Measurements from ENCODE around the gene CDK9.
"Not testable (repeated sequence)": the region's sequence is repeated elsewhere in the genome, so short reads cannot be mapped to it uniquely, and the experiment has no call there.

Gene CDK9

GRCh38 chr9:127832248-127832647 is 46.4 kb downstream of the CDK9 start:
- no peak for TF ChIP-seq CTCF (IDR thresholded peaks at IDR 0.05; ENCODE audit: borderline replicate concordance, insufficient read depth, low read depth, low read length)
- no peak overlapping the region for H3K4me3 ChIP-seq (ENCODE audit: low read depth, low read length)

GRCh38 chr9:127833555-127833954 is 47.7 kb downstream of the CDK9 start:
- TF ChIP-seq CTCF (IDR thresholded peaks at IDR 0.05; ENCODE audit: borderline replicate concordance, insufficient read depth, low read depth, low read length) = no peak
- H3K4me3 ChIP-seq (ENCODE audit: low read depth, low read length) = no peak overlapping the region

GRCh38 chr9:127835991-127836516 is 50.2 kb downstream of the CDK9 start:
- no peak overlapping the region for H3K4me3 ChIP-seq (ENCODE audit: low read depth, low read length)
- TF ChIP-seq CTCF (IDR thresholded peaks at IDR 0.05; ENCODE audit: borderline replicate concordance, insufficient read depth, low read depth, low read length) = no peak

GRCh38 chr9:127836561-127836960 is 50.7 kb downstream of the CDK9 start:
- H3K4me3 ChIP-seq (ENCODE audit: low read depth, low read length) = not testable (repeated sequence)

GRCh38 chr9:127837346-127837745 is 51.5 kb downstream of the CDK9 start:
- TF ChIP-seq CTCF (IDR thresholded peaks at IDR 0.05; ENCODE audit: borderline replicate concordance, insufficient read depth, low read depth, low read length) = no peak

GRCh38 chr9:127838375-127839078 is 52.7 kb downstream of the CDK9 start:
- no peak overlapping the region for H3K4me3 ChIP-seq (ENCODE audit: low read depth, low read length)
- TF ChIP-seq CTCF (IDR thresholded peaks at IDR 0.05; ENCODE audit: borderline replicate concordance, insufficient read depth, low read depth, low read length) = no peak

More at GRCh38 chr9:127837346-127837745, 51.5 kb downstream of the CDK9 start:
- H3K4me3 ChIP-seq (ENCODE audit: low read depth, low read length) = no peak overlapping the region
